Nephron progenitor cell (in vitro differentiated cells): ENCODE results near the gene ARHGAP33.
A peak's percentile ranks its signal among the peaks of the same experiment; 100 is the strongest.

Experiments
- DNase-seq: peaks from one replicate; pipeline ENCODE4 v3.0.0; 2021
- H3K27ac Mint-ChIP-seq: 2 replicates; pipeline ENCODE4 v1.8.0; 2021; ENCODE audit warnings: mild to moderate bottlenecking, moderate library complexity, mixed read lengths
- H3K27me3 Mint-ChIP-seq: 2 replicates; pipeline ENCODE4 v1.8.0; 2021; ENCODE audit warnings: mild to moderate bottlenecking, low read depth, mixed read lengths; ENCODE audit not compliant: poor library complexity
- H3K36me3 Mint-ChIP-seq: 2 replicates; pipeline ENCODE4 v1.8.0; 2021; ENCODE audit warnings: low read depth, mixed read lengths
- H3K4me1 Mint-ChIP-seq: 2 replicates; pipeline ENCODE4 v1.8.0; 2021; ENCODE audit warnings: mixed read lengths
- H3K4me3 Mint-ChIP-seq: 2 replicates; pipeline ENCODE4 v1.8.0; 2021; ENCODE audit warnings: mild to moderate bottlenecking, moderate library complexity, mixed read lengths
- H3K9me3 Mint-ChIP-seq: 2 replicates; pipeline ENCODE4 v1.8.0; 2021; ENCODE audit warnings: mild to moderate bottlenecking, moderate library complexity, mixed read lengths
- CTCF ChIP-seq: fragments of 200-600 bp; sonication (generic); IDR thresholded peaks from 2 replicates; pipeline ENCODE4 v1.5.0; 2021; ENCODE audit warnings: antibody characterized with exemption

The ARHGAP33 gene

GRCh38 chr19:35784503-35785338 lies 9.4 kb downstream of the ARHGAP33 start:
- Mint-ChIP-seq H3K27ac (no peak overlapping the region), H3K9me3 (no peaks in the 10 kb centered on the region), H3K4me3 (no peak overlapping the region), H3K27me3 (peaks cover 9% of the 10 kb centered on the region), H3K4me1 (peaks cover 13% of the 10 kb centered on the region), H3K36me3 (peaks cover 24% of the 10 kb centered on the region)
- TF ChIP-seq CTCF = no peak
- DNase-seq = peak; percentile 62

- H3K27ac Mint-ChIP-seq = no peak overlapping the region
- peaks cover 24% of the 10 kb centered on the region for H3K36me3 Mint-ChIP-seq
- peaks cover 8% of the 10 kb centered on the region for H3K27me3 Mint-ChIP-seq
- H3K4me3 Mint-ChIP-seq = no peak overlapping the region
- H3K4me1 Mint-ChIP-seq = peaks cover 13% of the 10 kb centered on the region
- DNase-seq = no peak
- TF ChIP-seq CTCF = no peak
- no peaks in the 10 kb centered on the region for H3K9me3 Mint-ChIP-seq
Measured at GRCh38 chr19:35785339-35785627, 9.9 kb downstream of the ARHGAP33 start.

GRCh38 chr19:35786299-35787160 lies 11.2 kb downstream of the ARHGAP33 start:
- H3K27ac Mint-ChIP-seq = no peak overlapping the region
- H3K4me1 Mint-ChIP-seq = peaks cover 13% of the 10 kb centered on the region
- peaks cover 8% of the 10 kb centered on the region for H3K27me3 Mint-ChIP-seq
- no peak for TF ChIP-seq CTCF
- no peak for DNase-seq
- H3K36me3 Mint-ChIP-seq = peaks cover 19% of the 10 kb centered on the region
- no peak overlapping the region for H3K4me3 Mint-ChIP-seq
- no peaks in the 10 kb centered on the region for H3K9me3 Mint-ChIP-seq

- TF ChIP-seq CTCF = no peak
- Mint-ChIP-seq H3K4me1 (peaks cover 13% of the 10 kb centered on the region), H3K4me3 (no peak overlapping the region), H3K36me3 (peaks cover 16% of the 10 kb centered on the region), H3K9me3 (no peaks in the 10 kb centered on the region), H3K27me3 (peaks cover 8% of the 10 kb centered on the region), H3K27ac (no peak overlapping the region)
- DNase-seq = no peak
Measured at GRCh38 chr19:35787227-35787799, 11.9 kb downstream of the ARHGAP33 start.

- Mint-ChIP-seq H3K4me3 (no peak overlapping the region), H3K4me1 (peaks cover 6% of the 10 kb centered on the region), H3K27me3 (peaks cover 5% of the 10 kb centered on the region), H3K27ac (peak overlapping the region; percentile 46), H3K9me3 (no peaks in the 10 kb centered on the region), H3K36me3 (peaks cover 6% of the 10 kb centered on the region)
- no peak for TF ChIP-seq CTCF
- DNase-seq = no peak
Measured at GRCh38 chr19:35788205-35788960, 13.0 kb downstream of the ARHGAP33 start.
